Endothelial cell (in vitro differentiated cells): ENCODE data around the gene VIPR2. TPM values are rescaled to one million over a fixed set of nuclear protein-coding genes. Genes with fewer than 3 reads are reported as not detected.

ENCODE experiments used
- DNase-seq: peaks from one replicate; pipeline ENCODE4 v3.0.0; 2021; ENCODE audit warnings: low spot score
- H3K27ac Mint-ChIP-seq: one replicate; pipeline ENCODE4 v1.8.0; 2021; ENCODE audit warnings: mixed read lengths, inconsistent platforms; ENCODE audit not compliant: unreplicated experiment
- H3K27me3 Mint-ChIP-seq: one replicate; pipeline ENCODE4 v1.8.0; 2021; ENCODE audit warnings: mild to moderate bottlenecking, moderate library complexity, mixed read lengths, inconsistent platforms; ENCODE audit not compliant: unreplicated experiment
- H3K36me3 Mint-ChIP-seq: one replicate; pipeline ENCODE4 v1.8.0; 2021; ENCODE audit warnings: mild to moderate bottlenecking, low read depth, mixed read lengths, inconsistent platforms; ENCODE audit not compliant: unreplicated experiment
- H3K4me1 Mint-ChIP-seq: one replicate; pipeline ENCODE4 v1.8.0; 2021; ENCODE audit warnings: mild to moderate bottlenecking, mixed read lengths, inconsistent platforms; ENCODE audit not compliant: unreplicated experiment
- H3K4me3 Mint-ChIP-seq: one replicate; pipeline ENCODE4 v1.8.0; 2021; ENCODE audit warnings: mild to moderate bottlenecking, mixed read lengths, inconsistent platforms; ENCODE audit not compliant: unreplicated experiment
- H3K9me3 Mint-ChIP-seq: one replicate; pipeline ENCODE4 v1.8.0; 2021; ENCODE audit warnings: mixed read lengths, inconsistent platforms; ENCODE audit not compliant: unreplicated experiment
- CTCF ChIP-seq: fragments of 200-600 bp; sonication (generic); IDR thresholded peaks from one replicate; pipeline ENCODE4 v1.5.0; 2021; ENCODE audit warnings: antibody characterized with exemption; ENCODE audit not compliant: unreplicated experiment
- total RNA-seq: library from RNA; stranded (reverse); fragmentation: NEBNext Ultra II Directional; extraction: Animal tissue kit (Norgen Biotek cat#: 25700); gene quantifications from one replicate; pipeline ENCODE4 v1.2.1, GENCODE V29; 2021; ENCODE audit not compliant: unreplicated experiment

The VIPR2 gene
- total RNA-seq, 1 donor from 2014 or later = 2.4 TPM

DNA sequence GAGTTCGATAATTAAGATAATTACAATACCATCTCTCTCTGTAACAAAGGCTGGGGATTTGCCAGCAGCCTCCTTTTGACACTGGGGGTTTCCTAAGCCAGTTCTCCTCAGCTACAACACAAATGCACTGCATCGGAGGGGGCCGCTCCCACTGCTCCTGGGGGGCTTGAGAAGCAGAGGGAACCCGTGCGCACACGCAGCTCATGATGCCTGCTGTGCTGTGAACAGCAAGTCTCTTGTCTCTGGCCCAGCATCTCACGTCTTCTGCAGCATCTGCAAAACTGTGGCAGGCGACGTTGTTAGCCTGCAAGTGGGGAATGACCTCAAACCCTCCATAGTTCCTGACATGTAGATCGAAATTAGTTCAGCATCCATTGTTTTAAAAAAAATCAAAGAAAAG, 5.5 kb downstream of the VIPR2 start:
- TF ChIP-seq CTCF = no peak
- no peak for DNase-seq
- Mint-ChIP-seq H3K27ac (no peak overlapping the region), H3K4me1 (no peaks in the 10 kb centered on the region), H3K27me3 (peaks cover 5% of the 10 kb centered on the region), H3K4me3 (no peak overlapping the region), H3K36me3 (no peaks in the 10 kb centered on the region), H3K9me3 (peaks cover 6% of the 10 kb centered on the region)

- Mint-ChIP-seq H3K36me3 (no peaks in the 10 kb centered on the region), H3K27ac (no peak overlapping the region), H3K4me3 (no peak overlapping the region), H3K9me3 (peaks cover 6% of the 10 kb centered on the region), H3K4me1 (no peaks in the 10 kb centered on the region), H3K27me3 (peaks cover 5% of the 10 kb centered on the region)
- no peak for TF ChIP-seq CTCF
- no peak for DNase-seq
Measured at GRCh38 chr7:159138508-159138907, 6.2 kb downstream of the VIPR2 start.

- Mint-ChIP-seq H3K36me3 (no peaks in the 10 kb centered on the region), H3K27ac (no peak overlapping the region), H3K4me1 (no peaks in the 10 kb centered on the region), H3K4me3 (peak overlapping the region; percentile 2), H3K9me3 (peaks cover 6% of the 10 kb centered on the region), H3K27me3 (peaks cover 5% of the 10 kb centered on the region)
- DNase-seq = no peak
- no peak for TF ChIP-seq CTCF
Measured at GRCh38 chr7:159137906-159138305, 6.8 kb downstream of the VIPR2 start.

GRCh38 chr7:159136846-159137245, 7.8 kb downstream of the VIPR2 start:
- Mint-ChIP-seq H3K4me1 (no peaks in the 10 kb centered on the region), H3K36me3 (no peaks in the 10 kb centered on the region), H3K27me3 (peaks cover 5% of the 10 kb centered on the region), H3K9me3 (peaks cover 6% of the 10 kb centered on the region), H3K4me3 (no peak overlapping the region), H3K27ac (no peak overlapping the region)
- no peak for TF ChIP-seq CTCF
- no peak for DNase-seq

- DNase-seq = no peak
- peaks cover 5% of the 10 kb centered on the region for H3K27me3 Mint-ChIP-seq
- peaks cover 6% of the 10 kb centered on the region for H3K9me3 Mint-ChIP-seq
- H3K4me3 Mint-ChIP-seq = no peak overlapping the region
- no peak overlapping the region for H3K27ac Mint-ChIP-seq
- no peaks in the 10 kb centered on the region for H3K36me3 Mint-ChIP-seq
- H3K4me1 Mint-ChIP-seq = no peaks in the 10 kb centered on the region
- no peak for TF ChIP-seq CTCF
Measured at GRCh38 chr7:159136442-159136841, 8.2 kb downstream of the VIPR2 start.
